ENCODE data around the gene LMBR1. TPM values are rescaled to one million over a fixed set of nuclear protein-coding genes. Genes with fewer than 3 reads are reported as not detected.
"Not testable (repeated sequence)": the region's sequence is repeated elsewhere in the genome, so short reads cannot be mapped to it uniquely, and the experiment has no call there.

LMBR1 gene
- total and polyA plus RNA-seq, 8 donors, result 7.5 to 187 (median 97.2) TPM

- no peak overlapping the region for H3K4me3 ChIP-seq
- peak in 1 of 2 donors; percentile 24 for DNase-seq
- WGBS, 5 donors, result 52 to 72% (median 63%) methylated on average over 4 of the region's 4 CpGs
- H3K27ac ChIP-seq, result no peak overlapping the region
- TF ChIP-seq CTCF (IDR thresholded peaks at IDR 0.05) (no peak), EP300 (IDR thresholded peaks at IDR 0.05) (no peak), POLR2A (IDR thresholded peaks at IDR 0.05) (no peak), POLR2AphosphoS5 (IDR thresholded peaks at IDR 0.05) (no peak)
- H3K9me3 ChIP-seq, result no peaks in the 10 kb centered on the region
- intact Hi-C loops (cut with DNase I; ENCODE audit: low total_unique reads), result no loop called here
- H3K27me3 ChIP-seq, result no peaks in the 10 kb centered on the region
- H3K4me1 ChIP-seq, result peaks cover 0 to 16% (median 7%) of the 10 kb centered on the region in 4 donors
- H3K36me3 ChIP-seq, result peaks cover 0 to 8% (median 6%) of the 10 kb centered on the region in 4 donors
Measured at GRCh38 chr7:156722043-156722826, 170.7 kb downstream of the LMBR1 start.

GRCh38 chr7:156703773-156704482, 189.1 kb downstream of the LMBR1 start:
- no peak for DNase-seq
- peak overlapping the region in 1 of 5 donors; percentile 39 for H3K27ac ChIP-seq
- no peaks in the 10 kb centered on the region for H3K27me3 ChIP-seq
- intact Hi-C loops (cut with DNase I; ENCODE audit: low total_unique reads), result no loop called here
- TF ChIP-seq CTCF (IDR thresholded peaks at IDR 0.05) (no peak), POLR2A (IDR thresholded peaks at IDR 0.05) (no peak), EP300 (IDR thresholded peaks at IDR 0.05) (no peak), POLR2AphosphoS5 (IDR thresholded peaks at IDR 0.05) (no peak)
- H3K9me3 ChIP-seq, result peaks cover 0 to 15% (median 8%) of the 10 kb centered on the region in 4 donors
- no peak overlapping the region for H3K4me3 ChIP-seq
- peaks cover 0 to 24% (median 3%) of the 10 kb centered on the region in 4 donors for H3K36me3 ChIP-seq
- peaks cover 0 to 16% (median 8%) of the 10 kb centered on the region in 4 donors for H3K4me1 ChIP-seq
- 58 to 76% (median 70%) methylated on average over 4 to 5 of the region's 5 CpGs for WGBS, 5 donors

GRCh38 chr7:156703209-156703608, 189.8 kb downstream of the LMBR1 start:
- no peaks in the 10 kb centered on the region for H3K27me3 ChIP-seq
- no peak overlapping the region for H3K27ac ChIP-seq
- no peak for DNase-seq
- peaks cover 0 to 16% (median 8%) of the 10 kb centered on the region in 4 donors for H3K4me1 ChIP-seq
- H3K9me3 ChIP-seq, result peaks cover 0 to 13% (median 1%) of the 10 kb centered on the region in 4 donors
- H3K4me3 ChIP-seq, result no peak overlapping the region
- 66 to 86% (median 81%) methylated on average over 3 to 4 of the region's 4 CpGs for WGBS, 5 donors
- peaks cover 0 to 21% (median 2%) of the 10 kb centered on the region in 4 donors for H3K36me3 ChIP-seq
- intact Hi-C loops (cut with DNase I; ENCODE audit: low total_unique reads), result no loop called here
- TF ChIP-seq EP300 (IDR thresholded peaks at IDR 0.05) (no peak), POLR2A (IDR thresholded peaks at IDR 0.05) (no peak), CTCF (IDR thresholded peaks at IDR 0.05) (no peak), POLR2AphosphoS5 (IDR thresholded peaks at IDR 0.05) (no peak)

- H3K27me3 ChIP-seq, result no peaks in the 10 kb centered on the region
- H3K27ac ChIP-seq, result no peak overlapping the region
- H3K4me3 ChIP-seq, result no peak overlapping the region
- H3K9me3 ChIP-seq, result peaks cover 0 to 19% (median 6%) of the 10 kb centered on the region in 4 donors
- TF ChIP-seq POLR2AphosphoS5 (IDR thresholded peaks at IDR 0.05), result no peak
- no peak for TF ChIP-seq EP300 (IDR thresholded peaks at IDR 0.05)
- TF ChIP-seq POLR2A (IDR thresholded peaks at IDR 0.05), result no peak
- no peak for TF ChIP-seq CTCF (IDR thresholded peaks at IDR 0.05)
- no peak for DNase-seq
- intact Hi-C loops (cut with DNase I; ENCODE audit: low total_unique reads), result no loop called here
- H3K36me3 ChIP-seq, result peaks cover 0 to 26% (median 5%) of the 10 kb centered on the region in 4 donors
- peaks cover 0 to 16% (median 8%) of the 10 kb centered on the region in 4 donors for H3K4me1 ChIP-seq
Measured at GRCh38 chr7:156702399-156702798, 190.6 kb downstream of the LMBR1 start.

- peaks cover 0 to 16% (median 8%) of the 10 kb centered on the region in 4 donors for H3K4me1 ChIP-seq
- DNase-seq; intact Hi-C loops (cut with DNase I; ENCODE audit: low total_unique reads); H3K27ac ChIP-seq; H3K27me3 ChIP-seq; H3K4me3 ChIP-seq: not testable (repeated sequence)
- WGBS, 5 donors, result 94 to 100% (median 95%) methylated on average over 1 of the region's 1 CpG
- H3K9me3 ChIP-seq, result peaks cover 0 to 25% (median 11%) of the 10 kb centered on the region in 4 donors
- peaks cover 0 to 29% (median 6%) of the 10 kb centered on the region in 4 donors for H3K36me3 ChIP-seq
Measured at GRCh38 chr7:156701787-156702186, 191.2 kb downstream of the LMBR1 start.

GRCh38 chr7:156698512-156698911, 194.5 kb downstream of the LMBR1 start:
- intact Hi-C loops (cut with DNase I; ENCODE audit: low total_unique reads); H3K4me1 ChIP-seq; H3K27me3 ChIP-seq; DNase-seq; H3K4me3 ChIP-seq; H3K27ac ChIP-seq: not testable (repeated sequence)
- Histone ChIP-seq H3K36me3 (peaks cover 0 to 27% (median 9%) of the 10 kb centered on the region in 4 donors), H3K9me3 (peaks cover 0 to 33% (median 14%) of the 10 kb centered on the region in 4 donors)
- 95 to 100% (median 99%) methylated on average over 4 of the region's 4 CpGs for WGBS, 5 donors

GRCh38 chr7:156697283-156697682, 195.7 kb downstream of the LMBR1 start:
- WGBS, 5 donors, result 89 to 94% (median 93%) methylated on average over 9 of the region's 9 CpGs
- H3K27ac ChIP-seq; intact Hi-C loops (cut with DNase I; ENCODE audit: low total_unique reads); DNase-seq; H3K4me1 ChIP-seq; H3K4me3 ChIP-seq; H3K27me3 ChIP-seq: not testable (repeated sequence)
- peaks cover 0 to 26% (median 9%) of the 10 kb centered on the region in 4 donors for H3K36me3 ChIP-seq
- H3K9me3 ChIP-seq, result peaks cover 0 to 33% (median 14%) of the 10 kb centered on the region in 4 donors
